Activated CD8-positive, alpha-beta memory T cell treated with anti-CD3 and anti-CD28 coated beads for 4 hours (primary cell): ENCODE measurements around the gene TTC27.
"Not testable (repeated sequence)": the region's sequence is repeated elsewhere in the genome, so short reads cannot be mapped to it uniquely, and the experiment has no call there.

Experiments
- DNase-seq, 2 donors: peaks; one replicate each; pipeline ENCODE4 v3.0.0-alpha.2; 2020; ENCODE audit warnings: low read depth in 2 of 2

TTC27 gene

DNA sequence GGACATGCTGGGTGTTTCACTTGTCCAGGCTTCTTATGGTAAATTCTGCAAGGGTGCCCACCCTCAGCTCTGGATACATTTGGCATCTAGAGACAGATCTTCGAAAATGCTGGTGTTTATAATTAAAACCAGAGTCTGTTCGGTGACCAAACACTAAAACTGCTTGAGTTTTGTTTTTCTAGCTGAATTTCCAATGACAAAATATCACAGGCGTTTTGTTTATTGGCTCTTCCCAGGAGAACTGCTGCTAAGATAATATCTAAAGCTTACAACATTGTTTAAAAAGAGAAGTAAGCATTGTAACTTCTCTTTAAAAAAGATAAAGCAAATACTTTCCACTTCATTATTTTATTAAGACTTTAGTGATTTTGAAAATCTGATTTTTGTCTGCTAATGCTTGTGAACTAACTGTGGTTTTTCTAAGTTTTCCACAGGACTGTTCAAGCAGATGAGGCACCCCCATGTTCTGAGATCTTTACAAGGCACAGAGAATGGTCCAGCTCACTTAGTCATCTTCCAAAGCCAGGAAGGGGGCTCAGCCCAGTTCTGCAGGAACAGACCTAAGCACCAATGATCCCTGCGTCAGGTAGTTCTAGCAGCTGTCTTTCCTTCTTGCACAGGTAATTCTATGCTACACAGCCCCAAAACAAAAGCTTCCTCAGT, 224.1 kb downstream of the TTC27 start:
- DNase-seq, result no peak

DNA sequence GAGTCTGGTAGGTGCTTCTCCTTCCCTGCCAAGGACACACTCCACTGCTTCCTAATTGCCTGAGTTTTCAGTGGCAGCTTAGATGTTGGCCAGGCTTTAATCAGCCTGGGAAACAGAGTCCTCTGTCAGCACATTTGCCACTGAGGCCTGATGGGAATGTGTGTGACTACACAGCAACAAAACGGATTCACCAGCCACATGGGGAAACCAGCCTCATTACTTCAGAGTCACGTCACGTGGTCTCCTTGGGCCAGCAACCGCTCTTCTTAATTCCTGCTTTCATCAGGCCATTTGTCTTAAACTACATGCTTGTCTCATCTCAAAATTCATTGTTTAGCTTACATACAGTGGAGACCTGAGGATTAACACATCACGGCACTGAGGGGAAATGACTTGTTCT, 225.0 kb downstream of the TTC27 start:
- DNase-seq, result no peak

DNA sequence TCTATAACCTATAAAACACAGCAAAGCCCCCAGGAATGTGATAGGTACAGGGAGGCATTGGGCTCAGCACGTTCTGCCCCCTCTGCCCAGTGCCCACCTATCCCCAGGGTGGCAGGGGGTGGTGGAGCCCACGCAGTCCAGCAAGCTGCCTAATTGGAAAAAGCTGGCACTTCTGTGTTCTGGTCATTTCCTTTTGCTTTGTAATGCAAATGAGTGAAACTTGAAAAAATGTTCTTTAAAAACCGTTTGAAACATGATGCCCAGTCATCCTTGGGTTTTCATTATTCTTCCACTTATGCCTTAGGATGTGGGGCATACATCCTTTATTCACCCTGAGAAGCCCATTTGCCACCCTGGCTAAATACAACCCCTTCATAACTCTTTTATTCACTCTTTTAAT, 229.0 kb downstream of the TTC27 start:
- no peak for DNase-seq

DNA sequence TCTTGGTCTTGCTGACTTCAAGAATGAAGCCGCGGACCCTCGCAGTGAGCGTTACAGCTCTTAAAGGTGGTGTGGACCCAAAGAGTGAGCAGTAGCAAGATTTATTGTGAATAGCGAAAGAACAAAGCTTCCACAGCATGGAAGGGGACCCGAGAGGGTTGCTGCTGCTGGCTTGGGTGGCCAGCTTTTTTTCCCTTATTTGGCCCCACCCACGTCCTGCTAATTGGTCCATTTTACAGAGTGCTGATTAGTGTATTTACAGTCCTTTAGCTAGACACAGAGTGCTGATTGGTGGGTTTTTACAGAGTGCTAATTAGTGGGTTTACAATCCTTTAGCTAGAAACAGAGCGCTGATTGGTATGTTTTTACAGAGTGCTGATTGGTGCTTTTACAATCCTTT, 230.9 kb downstream of the TTC27 start:
- no peak for DNase-seq

DNA sequence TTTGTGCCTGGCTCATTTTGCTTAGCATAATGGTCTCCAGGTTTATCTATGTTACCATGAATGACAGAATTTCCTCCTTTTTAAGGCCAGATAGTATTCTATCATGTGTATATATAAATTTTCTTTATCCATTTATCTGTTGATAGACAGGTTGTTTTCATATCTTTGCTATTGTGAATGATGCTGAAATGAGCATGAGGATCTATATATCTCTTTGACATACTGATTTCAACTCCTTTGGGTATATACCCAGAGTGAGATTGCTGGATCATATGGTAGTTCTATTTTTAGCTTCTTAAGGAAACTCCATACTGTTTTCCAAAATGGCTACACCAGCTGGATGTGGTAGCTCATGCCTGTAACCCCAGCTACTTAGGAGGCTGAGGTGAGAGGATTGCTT, 232.5 kb downstream of the TTC27 start:
- DNase-seq, result no peak

DNA sequence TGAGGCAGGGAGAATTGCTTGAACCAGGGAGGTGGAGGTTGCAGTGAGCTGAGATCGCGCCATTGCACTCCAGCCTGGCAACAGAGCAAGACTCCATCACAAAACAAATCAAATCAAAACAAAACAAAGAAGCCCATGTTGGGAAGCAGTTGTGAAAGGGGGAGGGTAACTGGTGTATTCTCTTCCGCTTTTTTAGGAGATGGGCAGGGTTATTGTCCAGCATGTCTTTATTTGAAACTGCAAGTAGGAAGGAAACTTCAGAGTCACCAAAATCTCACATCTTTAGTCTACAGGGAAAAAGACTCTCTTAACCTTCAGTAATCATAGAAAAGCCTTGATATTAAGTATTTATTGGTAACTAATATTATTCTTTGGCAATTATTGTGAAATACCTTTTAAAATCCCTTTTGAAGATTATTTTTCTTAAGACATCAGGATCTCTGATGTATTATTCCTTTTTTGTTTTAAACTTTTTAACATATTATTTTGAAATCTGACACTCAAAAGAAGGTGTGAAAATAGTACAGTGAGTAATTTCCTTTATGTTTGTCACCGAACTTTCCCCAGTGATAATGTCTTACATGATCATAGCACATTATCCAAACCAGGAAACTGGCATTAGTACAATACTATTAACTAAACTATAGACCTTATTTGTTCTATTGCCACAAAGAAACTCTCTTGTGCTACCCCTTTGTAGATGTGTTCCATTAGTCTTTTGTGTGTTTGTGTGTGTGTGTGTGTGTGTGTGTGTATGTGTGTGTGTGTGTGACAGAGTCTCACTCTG, 234.6 kb downstream of the TTC27 start:
- no peak for DNase-seq

DNA sequence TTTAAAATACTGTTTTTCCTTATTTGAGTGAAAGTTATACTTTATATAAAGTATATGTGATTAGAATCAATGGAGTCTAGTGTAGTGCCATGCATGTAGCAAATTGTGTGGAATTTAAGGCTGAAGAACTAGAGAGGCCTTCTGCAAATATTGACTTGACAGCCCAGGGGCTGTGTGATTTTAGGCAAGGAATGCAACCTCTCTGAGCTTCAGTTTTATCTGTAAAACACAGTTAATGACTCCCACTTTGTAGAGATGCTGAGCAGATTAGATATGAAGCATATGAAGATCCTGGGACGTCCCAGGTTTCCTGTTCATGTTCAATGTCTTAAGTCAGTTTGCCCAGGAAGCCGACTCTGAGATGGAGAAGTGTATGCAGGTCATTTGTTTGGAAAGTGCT, 235.5 kb downstream of the TTC27 start:
- DNase-seq, result no peak

DNA sequence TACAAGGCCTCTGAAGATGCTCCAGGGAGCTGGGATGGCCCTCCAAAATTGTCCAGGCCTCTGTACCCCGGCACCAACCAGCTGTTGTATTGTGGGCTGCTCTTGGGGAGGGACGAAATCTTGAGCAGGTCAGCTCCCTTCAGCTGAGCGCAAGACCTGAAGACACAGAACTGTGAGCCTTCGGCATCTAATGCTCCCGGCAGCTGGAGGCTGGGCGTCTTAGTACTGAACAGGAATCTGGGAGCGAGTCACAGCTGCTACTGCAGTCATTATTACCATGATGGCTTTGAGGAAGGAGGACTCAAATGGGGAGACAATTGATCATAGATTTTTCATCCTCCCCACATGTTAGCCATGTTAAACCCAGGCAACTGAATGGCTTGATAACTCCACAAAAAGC, 236.0 kb downstream of the TTC27 start:
- DNase-seq, result no peak

DNA sequence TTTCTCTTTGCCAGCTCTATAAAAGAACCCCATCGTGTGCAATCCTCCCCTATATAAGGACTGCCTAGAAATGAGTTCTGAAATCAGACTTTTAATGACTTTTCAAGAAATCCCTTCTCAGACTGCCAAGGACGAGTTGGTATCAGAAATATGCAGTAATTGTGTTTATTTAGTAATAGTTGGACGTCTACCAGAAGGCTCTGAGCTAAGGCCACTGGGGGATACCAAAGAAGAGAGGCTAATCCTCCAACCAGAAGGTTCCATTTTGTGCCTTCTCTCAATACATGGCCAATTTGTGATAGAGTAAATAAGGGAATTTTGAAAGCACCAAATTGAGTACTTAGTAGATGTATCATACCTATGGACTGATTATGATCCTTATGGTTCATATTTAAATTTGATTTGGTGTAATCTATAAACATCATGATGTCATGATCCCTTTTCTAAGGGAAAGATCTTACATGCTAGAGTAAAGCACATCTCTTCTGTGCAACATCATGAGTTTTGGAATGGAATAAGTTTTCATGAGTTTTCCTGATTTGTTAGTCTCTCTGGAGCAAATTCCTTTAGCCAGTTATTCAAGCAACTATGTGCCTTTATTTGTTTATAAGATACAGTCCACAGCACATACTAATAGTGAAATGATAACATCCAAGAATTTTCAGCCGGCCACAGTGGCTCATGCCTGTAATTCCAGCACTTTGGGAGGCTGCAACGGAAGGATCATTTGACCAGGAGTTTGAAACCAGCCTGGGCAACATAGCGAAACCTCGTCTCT, 236.7 kb downstream of the TTC27 start:
- no peak for DNase-seq

DNA sequence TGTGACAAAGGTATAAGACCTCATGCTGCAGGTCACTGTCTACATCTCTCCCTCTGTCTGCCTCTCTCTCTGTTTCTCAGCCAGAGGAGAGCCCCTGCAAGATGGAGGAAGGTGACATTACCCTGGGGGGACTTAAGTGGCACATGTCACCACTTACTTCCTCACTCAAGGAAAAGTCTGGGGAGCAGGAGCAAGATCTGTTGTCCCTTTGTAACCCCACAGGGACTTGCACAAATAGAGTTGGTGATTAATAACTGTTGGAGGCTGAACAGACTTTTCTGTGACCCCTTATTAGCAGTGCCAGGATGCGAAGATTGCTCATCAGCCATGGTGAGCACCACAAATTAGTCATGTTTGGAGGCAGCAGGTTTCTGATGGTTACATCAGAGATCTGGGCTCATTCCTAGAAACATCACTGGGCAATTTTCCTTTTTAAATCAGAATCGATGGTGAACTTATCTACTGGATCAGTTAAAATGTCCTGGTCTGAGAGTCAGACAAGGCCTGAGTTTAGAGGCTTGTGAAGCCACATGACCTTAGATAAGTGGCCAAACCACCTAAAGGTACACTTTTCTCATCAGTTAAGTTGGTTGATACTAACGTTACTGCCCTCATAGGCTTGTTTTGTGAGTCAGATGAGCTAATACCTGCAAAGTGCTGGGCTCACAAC, 237.7 kb downstream of the TTC27 start:
- DNase-seq, result no peak

DNA sequence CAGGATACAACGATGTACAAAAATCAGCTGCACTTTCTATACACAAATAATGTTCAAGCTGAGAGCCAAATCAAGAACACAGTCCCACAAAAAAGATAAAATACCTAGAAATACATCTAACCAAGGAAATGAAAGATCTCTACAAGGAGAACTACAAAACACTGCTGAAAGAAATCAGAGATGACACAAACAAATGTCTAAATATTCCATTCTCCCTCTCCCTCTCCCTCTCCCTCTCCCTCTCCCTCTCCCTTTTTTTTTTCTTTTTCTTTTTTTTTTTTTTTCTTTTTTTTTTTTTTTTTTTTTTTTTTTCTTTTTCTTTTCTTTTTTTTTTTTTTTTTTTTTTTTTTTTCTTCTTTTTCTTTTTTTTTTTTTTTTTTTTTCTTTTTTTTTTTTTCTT, 238.6 kb downstream of the TTC27 start:
- not testable (repeated sequence) for DNase-seq
